GM12878 (cell line): ENCODE results near the gene CCSER1. TPM values are rescaled to one million over a fixed set of nuclear protein-coding genes. Genes with fewer than 3 reads are reported as not detected.

Experiments used
- ATAC-seq: fragments of 200-7000 bp; cut with Tn5 transposase; 3 replicates; pipeline ENCODE4 v1.9.1; 2020; ENCODE audit warnings: mild to moderate bottlenecking, moderate library complexity
- BruUV-seq: library from RNA; stranded (reverse); fragments of 400-500 nt; replicated peaks from 2 replicates; lab custom pipeline; 2021; lab: Mats Ljungman, UMichigan
- CTCF ChIA-PET: fragments of 300-600 bp; sonication (Branson Sonifier 250); formaldehyde crosslinking; extraction: SDS; loops from one replicate; lab custom pipeline; 2021; ENCODE audit warnings: inconsistent platforms; lab: Yijun Ruan, JAX
- POLR2A ChIA-PET: fragments of 350-600 bp; formaldehyde crosslinking; extraction: SDS; loops from one replicate; lab custom pipeline; 2021; ENCODE audit warnings: inconsistent platforms; lab: Charles Lee
- RAD21 ChIA-PET: fragments of 300-600 bp; sonication (Branson Sonifier 250); formaldehyde crosslinking; loops from one replicate; lab custom pipeline; 2023; ENCODE audit warnings: antibody characterized with exemption; ENCODE audit not compliant: unreplicated experiment; lab: Charles Lee
- SMC1A ChIA-PET: fragments of 300-600 bp; sonication (Branson Sonifier 250); formaldehyde crosslinking; loops from one replicate; lab custom pipeline; 2023; ENCODE audit not compliant: unreplicated experiment, uncharacterized antibody; lab: Charles Lee
- DNase-seq: peaks from one replicate; pipeline ENCODE4 v3.0.0-alpha.2; 2011; ENCODE audit warnings: low read depth, low spot score
- FAIRE-seq: peaks from 3 replicates; lab custom pipeline; 2011; peaks lifted over from hg19 to GRCh38; lab: Jason Lieb, UNC
- H2AFZ ChIP-seq: 2 replicates; pipeline ENCODE4 v1.6.0; 2011; ENCODE audit warnings: low read depth, low read length, control low read depth; ENCODE audit not compliant: control insufficient read depth
- H3K27ac ChIP-seq: 2 replicates; pipeline ENCODE4 v1.5.1; 2011; ENCODE audit warnings: control low read depth; ENCODE audit not compliant: control insufficient read depth, insufficient read depth
- H3K27me3 ChIP-seq, 2 experiments: replicated peaks in 1 of 2; 2 replicates each; pipeline versions ENCODE4 v1.6.0 to v1.6.1; 2011; ENCODE audit warnings: low read length in 1 of 2; ENCODE audit not compliant: control insufficient read depth in 2 of 2, insufficient read depth in 2 of 2
- H3K36me3 ChIP-seq, 2 experiments: 2 replicates each; pipeline ENCODE4 v1.5.1; 2011; ENCODE audit warnings: low read length in 1 of 2; ENCODE audit not compliant: control insufficient read depth in 2 of 2, insufficient read depth in 2 of 2
- H3K4me1 ChIP-seq: 2 replicates; pipeline ENCODE4 v1.6.1; 2011; ENCODE audit warnings: mild to moderate bottlenecking, low read length, moderate library complexity, mixed read lengths; ENCODE audit not compliant: control insufficient read depth, insufficient read depth
- H3K4me2 ChIP-seq: 2 replicates; pipeline ENCODE4 v1.6.0; 2011; ENCODE audit warnings: control low read depth; ENCODE audit not compliant: control insufficient read depth, insufficient read depth
- H3K4me3 ChIP-seq: fragments of 200-600 bp; sonication (generic); 2 replicates; pipeline ENCODE4 v1.5.1; 2016
- H3K79me2 ChIP-seq: 2 replicates; pipeline ENCODE4 v1.6.0; 2011; ENCODE audit warnings: low read length; ENCODE audit not compliant: control insufficient read depth, insufficient read depth
- H3K9ac ChIP-seq: 2 replicates; pipeline ENCODE4 v1.8.0; 2011; ENCODE audit warnings: low read length, control low read depth, mixed read lengths; ENCODE audit not compliant: control insufficient read depth, insufficient read depth
- H3K9me3 ChIP-seq: replicated peaks from 3 replicates; pipeline ENCODE4 v1.5.1; 2011; ENCODE audit warnings: mild to moderate bottlenecking, low read length; ENCODE audit not compliant: control insufficient read depth, insufficient read depth
- H4K20me1 ChIP-seq: 2 replicates; pipeline ENCODE4 v1.6.0; 2011; ENCODE audit not compliant: control insufficient read depth, insufficient read depth
- ASH2L ChIP-seq: fragments of 300-600, 200-600 bp; sonication (generic); IDR thresholded peaks from 2 replicates; pipeline ENCODE4 v1.6.1; 2017; ENCODE audit warnings: low read depth, mild to moderate bottlenecking, borderline replicate concordance
- BACH1 ChIP-seq: fragments of 450-650 bp; IDR thresholded peaks from 2 replicates; pipeline ENCODE4 v1.6.1; 2017; ENCODE audit warnings: mild to moderate bottlenecking, borderline replicate concordance
- BMI1 ChIP-seq: fragments of 450-650 bp; IDR thresholded peaks from 2 replicates; pipeline ENCODE4 v1.6.1; 2016; ENCODE audit warnings: mild to moderate bottlenecking, moderate library complexity, borderline replicate concordance
- BRCA1 ChIP-seq: IDR thresholded peaks from 2 replicates; pipeline ENCODE4 v1.6.1; 2011; ENCODE audit warnings: low read depth, low read length, improper control_type of control experiment
- CHD1 ChIP-seq: IDR thresholded peaks from 2 replicates; pipeline ENCODE4 v1.6.1; 2012; ENCODE audit warnings: low read depth, low read length, improper control_type of control experiment
- DPF2 ChIP-seq: fragments of 450-650 bp; IDR thresholded peaks from 2 replicates; pipeline ENCODE4 v1.6.1; 2017; ENCODE audit warnings: mild to moderate bottlenecking
- EGR1 ChIP-seq, 2 experiments: IDR thresholded peaks; 1 replicate in 1 of 2; 2 replicates in 1 of 2; pipeline ENCODE4 v1.6.1; 2011 to 2012; ENCODE audit warnings: low read depth in 2 of 2, low read length in 2 of 2, borderline replicate concordance in 1 of 2, mild to moderate bottlenecking in 1 of 2, moderate library complexity in 1 of 2
- HDAC2 ChIP-seq: fragments of 200-600 bp; sonication (generic); IDR thresholded peaks from 2 replicates; pipeline ENCODE4 v1.6.1; 2017
- MAX ChIP-seq: IDR thresholded peaks from 2 replicates; pipeline ENCODE4 v1.6.1; 2012; ENCODE audit warnings: low read depth, low read length, improper control_type of control experiment
- RB1 ChIP-seq: fragments of 450-650 bp; formaldehyde crosslinking; IDR thresholded peaks from 2 replicates; pipeline ENCODE4 v1.6.1; 2017; ENCODE audit warnings: mild to moderate bottlenecking, borderline replicate concordance
- RELA ChIP-seq: fragments of 450-650 bp; IDR thresholded peaks from 2 replicates; pipeline ENCODE4 v1.8.0; 2014; ENCODE audit warnings: borderline replicate concordance; ENCODE audit not compliant: partially characterized antibody
- SMARCA5 ChIP-seq: fragments of 450-650 bp; IDR thresholded peaks from 2 replicates; pipeline ENCODE4 v1.6.1; 2017; ENCODE audit warnings: mild to moderate bottlenecking
- SPI1 ChIP-seq: IDR thresholded peaks from 2 replicates; pipeline ENCODE4 v1.6.1; 2011; ENCODE audit warnings: low read depth, mild to moderate bottlenecking, low read length, moderate library complexity, borderline replicate concordance; ENCODE audit not compliant: insufficient read depth
- WGBS: methylation state at CpG from one replicate; pipeline ENCODE4 v1.1.6; 2016; ENCODE audit warnings: low lambda C conversion rate; ENCODE audit not compliant: insufficient replicate concordance, insufficient coverage; ENCODE audit errors: missing lambda C conversion rate; 5-methylcytosine and 5-hydroxymethylcytosine counted together
- in situ Hi-C: fragments of 300-500 bp; cut with MboI; formaldehyde crosslinking; loops from 9 replicates; pipeline ENCODE4 v1.14.3; 2018; ENCODE audit warnings: mixed read lengths
- intact Hi-C: fragments of 100-400 bp; cut with micrococcal nuclease; formaldehyde crosslinking; loops from one replicate; pipeline ENCODE4 v1.14.2; 2022; ENCODE audit not compliant: unreplicated experiment
- polyA plus RNA-seq, 11 experiments: library from polyadenylated mRNA; depleted of rRNA in 4 of 11; unstranded in 6 of 11; stranded (reverse) in 5 of 11; fragments of >200 nt; fragmentation: Nextera tagmentation in 4 of 11; fragmentation: Illumina TruSeq in 1 of 11; extraction: Ambion mirVana in 4 of 11; extraction: Trizol in 1 of 11; gene quantifications; 1 replicate in 1 of 11; 2 replicates in 10 of 11; pipeline versions ENCODE4 v1.2.1 to v1.2.3, GENCODE V29; 2011 to 2016; ENCODE audit warnings: inconsistent platforms in 2 of 11, missing spikeins in 2 of 11, low read depth in 1 of 11
- total RNA-seq, 4 experiments: library from RNA; depleted of rRNA in 3 of 4; stranded (reverse); fragments of >200 nt in 3 of 4; fragmentation: Illumina TruSeq in 1 of 4; extraction: Trizol in 1 of 4; gene quantifications; 2 replicates each; pipeline versions ENCODE4 v1.2.1 to v1.2.3, GENCODE V29; 2013 to 2021
- TF ChIP-seq, protein P1 (sequence below): fragments of 450-650 bp; IDR thresholded peaks from 2 replicates; pipeline ENCODE4 v1.6.1; 2018; ENCODE audit warnings: borderline replicate concordance, mild to moderate bottlenecking; ENCODE audit not compliant: partially characterized antibody

Gene CCSER1
- total and polyA plus RNA-seq, 10 of the 15 experiments (the other 5 are each of a cell fraction or from before 2014, with no cell fraction given): 0.22 to 2.7 (median 1.0) TPM

DNA sequence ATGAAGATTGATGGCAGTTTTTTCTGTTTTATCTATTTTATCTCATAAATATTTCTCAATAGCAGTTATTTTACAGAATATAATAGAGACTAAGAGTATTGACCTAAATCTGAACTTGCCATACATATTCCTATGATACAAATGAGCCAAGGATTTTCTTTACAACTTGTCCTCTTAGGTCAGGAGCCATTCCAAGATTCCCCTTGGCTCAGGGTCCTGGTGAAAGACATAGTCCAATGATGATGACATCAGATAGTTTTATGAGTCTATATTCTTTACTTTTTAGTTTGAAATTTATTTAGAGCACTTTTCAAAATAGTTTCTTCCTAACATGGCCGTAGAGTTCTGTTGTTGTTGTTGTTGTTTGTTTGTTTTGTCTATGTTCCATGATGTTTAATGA lies 1307.4 kb downstream of the CCSER1 start:
- TF ChIP-seq CHD1 (no peak), BRCA1 (no peak), EGR1 (IDR thresholded peaks at IDR 0.05; ENCODE audit: borderline replicate concordance in 1 of 2, low read depth in 2 of 2, low read length in 2 of 2) (no peak), ASH2L (no peak), SMARCA5 (no peak), BACH1 (no peak), DPF2 (no peak), RELA (no peak), MAX (no peak), SPI1 (no peak), HDAC2 (no peak), RB1 (no peak), BMI1 (no peak)
- TF ChIP-seq, protein P1, sequence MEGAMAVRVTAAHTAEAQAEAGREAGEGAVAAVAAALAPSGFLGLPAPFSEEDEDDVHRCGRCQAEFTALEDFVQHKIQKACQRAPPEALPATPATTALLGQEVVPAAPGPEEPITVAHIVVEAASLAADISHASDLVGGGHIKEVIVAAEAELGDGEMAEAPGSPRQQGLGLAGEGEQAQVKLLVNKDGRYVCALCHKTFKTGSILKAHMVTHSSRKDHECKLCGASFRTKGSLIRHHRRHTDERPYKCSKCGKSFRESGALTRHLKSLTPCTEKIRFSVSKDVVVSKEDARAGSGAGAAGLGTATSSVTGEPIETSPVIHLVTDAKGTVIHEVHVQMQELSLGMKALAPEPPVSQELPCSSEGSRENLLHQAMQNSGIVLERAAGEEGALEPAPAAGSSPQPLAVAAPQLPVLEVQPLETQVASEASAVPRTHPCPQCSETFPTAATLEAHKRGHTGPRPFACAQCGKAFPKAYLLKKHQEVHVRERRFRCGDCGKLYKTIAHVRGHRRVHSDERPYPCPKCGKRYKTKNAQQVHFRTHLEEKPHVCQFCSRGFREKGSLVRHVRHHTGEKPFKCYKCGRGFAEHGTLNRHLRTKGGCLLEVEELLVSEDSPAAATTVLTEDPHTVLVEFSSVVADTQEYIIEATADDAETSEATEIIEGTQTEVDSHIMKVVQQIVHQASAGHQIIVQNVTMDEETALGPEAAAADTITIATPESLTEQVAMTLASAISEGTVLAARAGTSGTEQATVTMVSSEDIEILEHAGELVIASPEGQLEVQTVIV: no peak
- TF ChIP-seq, all 136 proteins: peak for 0
- Histone ChIP-seq H3K4me2 (no peak overlapping the region), H3K27me3 (no peaks in the 10 kb centered on the region), H3K9me3 (no peaks in the 10 kb centered on the region), H3K27ac (no peak overlapping the region), H4K20me1 (no peaks in the 10 kb centered on the region), H3K79me2 (no peaks in the 10 kb centered on the region), H2AFZ (no peak overlapping the region), H3K4me1 (no peaks in the 10 kb centered on the region), H3K36me3 (no peaks in the 10 kb centered on the region), H3K9ac (no peak overlapping the region), H3K4me3 (no peak overlapping the region)
- intact Hi-C loops: no loop called here
- DNase-seq: no peak
- ChIA-PET SMC1A (interaction anchor here (1.1 kb wide), 1 partner anchor 27 kb away, joined by 3 read pairs; no protein-coding TSS in a partner anchor), CTCF (no interaction called here), POLR2A (no interaction called here), RAD21 (no interaction called here)
- WGBS: 0% methylated on average over 1 of the region's 1 CpG
- no peak for FAIRE-seq
- no peak for ATAC-seq
- no TSS peak for BruUV-seq
- in situ Hi-C loops: no loop called here
